ENCODE results near the gene ZNF546.
A peak's percentile ranks its signal among the peaks of the same experiment; 100 is the strongest.
"Not testable (repeated sequence)": the region's sequence is repeated elsewhere in the genome, so short reads cannot be mapped to it uniquely, and the experiment has no call there.

ZNF546 gene

GRCh38 chr19:39996811-39997637 lies at the start of gene ZNF546:
Gene ZNF546 (plus strand): TSS chr19:39997060. CDS start chr19:39998327, 1,267 bp downstream.
- TF ChIP-seq CTCF (IDR thresholded peaks at IDR 0.05; ENCODE audit: low read depth, low read length, missing control alignments): no peak
- H3K4me3 ChIP-seq (replicated peaks; ENCODE audit: low read depth, low read length): peak within 1 kb of the TSS; percentile 65
- peak; percentile 53 for DNase-seq (ENCODE audit: extremely low read depth, low read depth)

GRCh38 chr19:39949026-39949747 lies 47.7 kb upstream of the ZNF546 start:
- TF ChIP-seq CTCF (IDR thresholded peaks at IDR 0.05; ENCODE audit: low read depth, low read length, missing control alignments): no peak
- no peak for DNase-seq (ENCODE audit: extremely low read depth, low read depth)
- no peak overlapping the region for H3K4me3 ChIP-seq (replicated peaks; ENCODE audit: low read depth, low read length)

- H3K4me3 ChIP-seq (replicated peaks; ENCODE audit: low read depth, low read length): no peak overlapping the region
- TF ChIP-seq CTCF (IDR thresholded peaks at IDR 0.05; ENCODE audit: low read depth, low read length, missing control alignments): no peak
- DNase-seq (ENCODE audit: extremely low read depth, low read depth): no peak
Observed at GRCh38 chr19:39951065-39951650, 45.7 kb upstream of the ZNF546 start.

- no peak for DNase-seq (ENCODE audit: extremely low read depth, low read depth)
- no peak for TF ChIP-seq CTCF (IDR thresholded peaks at IDR 0.05; ENCODE audit: low read depth, low read length, missing control alignments)
- no peak overlapping the region for H3K4me3 ChIP-seq (replicated peaks; ENCODE audit: low read depth, low read length)
Observed at GRCh38 chr19:39951686-39952085, 45.2 kb upstream of the ZNF546 start.

- TF ChIP-seq CTCF (IDR thresholded peaks at IDR 0.05; ENCODE audit: low read depth, low read length, missing control alignments): no peak
- H3K4me3 ChIP-seq (replicated peaks; ENCODE audit: low read depth, low read length): no peak overlapping the region
- DNase-seq (ENCODE audit: extremely low read depth, low read depth): no peak
Observed at GRCh38 chr19:39953915-39954314, 42.9 kb upstream of the ZNF546 start.

- DNase-seq (ENCODE audit: extremely low read depth, low read depth); H3K4me3 ChIP-seq (replicated peaks; ENCODE audit: low read depth, low read length): not testable (repeated sequence)
Observed at GRCh38 chr19:39957886-39958285, 39.0 kb upstream of the ZNF546 start.

- not testable (repeated sequence) for DNase-seq (ENCODE audit: extremely low read depth, low read depth); H3K4me3 ChIP-seq (replicated peaks; ENCODE audit: low read depth, low read length)
Observed at GRCh38 chr19:39958942-39959341, 37.9 kb upstream of the ZNF546 start.

- not testable (repeated sequence) for DNase-seq (ENCODE audit: extremely low read depth, low read depth); H3K4me3 ChIP-seq (replicated peaks; ENCODE audit: low read depth, low read length)
Observed at GRCh38 chr19:39959407-39959806, 37.5 kb upstream of the ZNF546 start.
